ENCODE measurements around the gene ADGRD1. TPM values are rescaled to one million over a fixed set of nuclear protein-coding genes. Genes with fewer than 3 reads are reported as not detected.

ADGRD1 gene
- total RNA-seq, 8 experiments from 2014 or later = 0.67 to 25.2 (median 2.9) TPM

DNA sequence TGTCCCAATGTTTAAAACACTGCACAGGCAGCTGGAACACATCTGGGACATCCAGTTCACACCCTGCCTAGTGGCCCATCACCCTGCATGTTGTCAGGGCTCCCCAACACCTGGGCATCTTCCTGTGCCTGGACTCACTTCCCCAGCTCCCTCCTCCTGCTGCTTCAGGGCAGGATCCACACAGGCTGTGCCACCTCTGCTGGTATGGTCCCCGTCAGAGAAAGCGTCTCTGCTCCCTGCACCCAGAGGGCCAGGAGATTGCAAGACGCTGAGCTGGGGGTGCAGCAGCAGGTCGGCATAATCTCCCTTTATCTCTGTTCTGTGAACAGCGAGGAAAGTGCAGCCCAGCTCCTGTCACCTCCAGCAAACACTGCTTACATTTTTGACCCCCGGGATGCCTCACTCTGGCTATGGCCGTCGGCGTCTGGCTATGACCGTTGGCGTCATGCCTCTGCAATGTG lies 124.3 kb downstream of the ADGRD1 start:
- in situ Hi-C loops (cut with MboI; ENCODE audit: low pct_unique_long_range_greater_than_20kb in 2 of 9, low sequenced_read_pairs in 9 of 9, unreplicated experiment in 9 of 9) = loop anchor here in 1 of 9 experiments (25.0 kb wide), 1 partner anchor 166 kb away; no protein-coding TSS in a partner anchor
- no peak overlapping the region for H3K27ac ChIP-seq
- WGBS, 10 experiments = 60 to 93% (median 84%) methylated on average over 2 to 9 of the region's 11 CpGs; no CpG with 5 or more reads in 4 of the 10 experiments

DNA sequence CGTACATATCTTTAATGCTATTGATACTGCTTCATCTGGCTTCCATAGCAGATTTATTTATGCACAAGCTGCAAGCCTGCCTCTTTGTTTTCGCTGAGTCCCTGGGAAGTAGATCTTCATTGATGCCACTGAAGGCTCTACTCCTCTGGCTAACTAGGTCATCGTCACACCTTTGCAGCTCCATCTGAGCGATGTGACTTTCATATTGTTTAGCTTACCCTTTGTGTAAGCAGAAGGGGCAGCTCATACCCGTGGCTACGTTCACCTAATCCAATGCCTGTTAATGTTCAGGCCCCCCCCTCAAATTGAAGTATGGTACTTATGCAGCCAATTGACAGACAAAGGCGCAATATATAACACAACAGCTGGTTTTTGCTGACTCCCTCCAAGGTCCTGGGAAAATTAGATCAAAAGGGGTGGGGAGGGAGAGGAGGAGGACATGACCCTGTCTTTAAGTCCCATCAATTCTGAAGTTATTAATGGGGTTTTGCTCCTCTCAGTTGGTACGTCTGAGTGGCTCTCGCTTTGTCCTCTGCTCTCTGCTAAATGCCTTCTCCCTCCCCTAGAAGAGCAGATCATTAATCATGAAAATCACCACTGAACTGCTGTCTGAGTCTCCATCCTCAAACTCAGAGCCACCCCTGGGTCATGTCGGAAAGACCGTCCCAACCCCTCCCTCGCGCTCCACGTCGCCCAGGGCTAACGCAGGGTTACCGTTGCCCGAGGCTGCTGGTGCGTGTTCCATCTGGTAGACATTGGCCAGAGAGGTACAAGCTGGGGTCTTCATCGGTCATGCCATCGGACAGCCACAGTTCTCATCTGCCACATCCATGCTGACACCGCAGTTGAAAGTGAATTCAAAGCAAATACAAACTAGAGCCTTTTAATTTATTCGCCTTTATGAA lies 128.8 kb downstream of the ADGRD1 start:
- Histone ChIP-seq H3K27ac (peak overlapping the region; percentile 69 to 76), H3K4me1 (replicated peaks in 1 of 2) (peaks cover 22 to 35% of the 10 kb centered on the region in 2 donors), H3K4me3 (no peak overlapping the region)
- ATAC-seq (replicated peaks in 6 of 8) = peak in 5 of 8 experiments; percentile 86 to 93 (median 91)
- in situ Hi-C loops (cut with MboI; ENCODE audit: low pct_unique_long_range_greater_than_20kb in 2 of 9, low sequenced_read_pairs in 9 of 9, unreplicated experiment in 9 of 9) = loop anchor here in 1 of 9 experiments (25.0 kb wide), 1 partner anchor 170 kb away; no protein-coding TSS in a partner anchor
- 10 to 81% (median 58%) methylated on average over 2 to 19 of the region's 23 CpGs for WGBS, 10 experiments

More for the DNA sequence above, 124.3 kb downstream of the ADGRD1 start:
- Histone ChIP-seq H3K4me1 (replicated peaks in 1 of 2) (peaks cover 26% of the 10 kb centered on the region in 2 donors), H3K4me3 (no peak overlapping the region)
- ATAC-seq (replicated peaks in 6 of 8) = no peak

DNA sequence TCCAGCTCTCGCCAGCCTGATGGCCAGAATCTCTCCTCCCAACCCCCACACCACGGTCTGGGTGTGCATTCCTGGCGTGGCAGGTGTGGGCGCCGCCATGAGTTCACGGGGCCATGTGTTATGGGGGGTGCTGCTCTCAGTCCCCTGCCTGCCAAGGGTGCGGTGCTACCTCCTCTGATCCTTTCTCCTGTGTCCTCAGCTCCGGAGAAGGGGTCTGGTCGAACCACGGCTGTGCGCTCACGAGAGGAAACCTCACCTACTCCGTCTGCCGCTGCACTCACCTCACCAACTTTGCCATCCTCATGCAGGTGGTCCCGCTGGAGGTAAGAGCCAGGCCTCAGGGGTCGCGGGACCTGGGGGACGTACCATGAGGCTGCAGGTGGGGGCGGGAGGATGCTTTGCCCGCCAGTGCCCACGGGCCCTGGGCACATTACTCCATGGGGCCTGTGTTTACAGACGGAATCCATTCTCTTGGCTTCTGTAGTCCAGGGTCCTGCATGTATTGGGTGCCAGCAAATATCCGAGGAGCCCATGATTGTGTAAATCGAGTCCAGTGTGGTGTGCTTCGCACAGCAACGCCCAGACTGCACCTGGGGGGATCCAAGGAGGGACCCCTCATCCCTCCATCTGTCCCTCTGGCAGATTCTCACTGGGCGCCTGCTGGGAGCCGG lies 130.8 kb downstream of the ADGRD1 start:
- Histone ChIP-seq H3K4me3 (no peak overlapping the region), H3K4me1 (replicated peaks in 1 of 2) (peaks cover 22 to 35% of the 10 kb centered on the region in 2 donors), H3K27ac (peak overlapping the region in 1 of 2 donors; percentile 18)
- 40 to 100% (median 84%) methylated on average over 1 to 6 of the region's 28 CpGs; no CpG with 5 or more reads in 2 of the 10 experiments for WGBS, 10 experiments
- ATAC-seq (replicated peaks in 6 of 8) = no peak
- in situ Hi-C loops (cut with MboI; ENCODE audit: low pct_unique_long_range_greater_than_20kb in 2 of 9, low sequenced_read_pairs in 9 of 9, unreplicated experiment in 9 of 9) = loop anchor here in 1 of 9 experiments (25.0 kb wide), 1 partner anchor 172 kb away; no protein-coding TSS in a partner anchor

DNA sequence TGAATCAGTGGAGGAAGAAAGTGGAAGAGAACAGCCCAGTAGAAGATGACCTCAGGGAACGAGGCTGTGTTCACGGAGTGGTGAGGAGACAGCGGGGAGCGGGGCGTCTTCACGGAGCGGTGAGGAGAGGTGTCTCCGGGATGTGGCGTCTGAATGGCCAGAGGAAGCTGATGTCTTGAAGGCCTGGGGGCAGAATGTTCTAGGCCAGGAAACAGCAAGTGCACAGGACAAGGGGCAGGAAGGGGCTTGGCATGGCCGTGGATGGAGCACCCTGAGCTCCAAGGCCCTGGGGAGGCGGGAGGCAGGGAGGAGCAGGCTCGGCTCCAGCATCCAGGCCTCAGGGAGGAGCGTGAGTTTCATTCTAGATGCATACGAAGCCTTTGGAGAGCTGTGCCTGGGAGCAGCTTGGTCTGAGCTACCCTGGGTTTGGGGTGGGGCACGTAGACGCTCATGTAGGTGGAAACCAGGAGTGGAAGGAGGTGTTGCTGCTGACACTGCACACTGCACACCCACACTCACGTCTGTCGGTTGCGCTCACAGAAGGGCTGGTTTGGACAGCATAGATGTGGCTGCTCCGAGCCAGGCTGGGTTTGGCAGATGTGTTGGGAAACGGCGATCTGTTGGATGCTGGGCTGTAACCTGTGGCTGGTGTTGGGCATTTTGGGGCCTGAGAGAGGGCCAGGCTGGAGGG lies 131.6 kb downstream of the ADGRD1 start:
- Histone ChIP-seq H3K4me1 (replicated peaks in 1 of 2) (peaks cover 22 to 35% of the 10 kb centered on the region in 2 donors), H3K4me3 (no peak overlapping the region), H3K27ac (no peak overlapping the region)
- in situ Hi-C loops (cut with MboI; ENCODE audit: low pct_unique_long_range_greater_than_20kb in 2 of 9, low sequenced_read_pairs in 9 of 9, unreplicated experiment in 9 of 9) = loop anchor here in 1 of 9 experiments (25.0 kb wide), 1 partner anchor 173 kb away; no protein-coding TSS in a partner anchor
- ATAC-seq (replicated peaks in 6 of 8) = peak in 1 of 8 experiments; percentile 20
- WGBS, 10 experiments = 60 to 100% (median 85%) methylated on average over 1 to 11 of the region's 22 CpGs; no CpG with 5 or more reads in 3 of the 10 experiments

DNA sequence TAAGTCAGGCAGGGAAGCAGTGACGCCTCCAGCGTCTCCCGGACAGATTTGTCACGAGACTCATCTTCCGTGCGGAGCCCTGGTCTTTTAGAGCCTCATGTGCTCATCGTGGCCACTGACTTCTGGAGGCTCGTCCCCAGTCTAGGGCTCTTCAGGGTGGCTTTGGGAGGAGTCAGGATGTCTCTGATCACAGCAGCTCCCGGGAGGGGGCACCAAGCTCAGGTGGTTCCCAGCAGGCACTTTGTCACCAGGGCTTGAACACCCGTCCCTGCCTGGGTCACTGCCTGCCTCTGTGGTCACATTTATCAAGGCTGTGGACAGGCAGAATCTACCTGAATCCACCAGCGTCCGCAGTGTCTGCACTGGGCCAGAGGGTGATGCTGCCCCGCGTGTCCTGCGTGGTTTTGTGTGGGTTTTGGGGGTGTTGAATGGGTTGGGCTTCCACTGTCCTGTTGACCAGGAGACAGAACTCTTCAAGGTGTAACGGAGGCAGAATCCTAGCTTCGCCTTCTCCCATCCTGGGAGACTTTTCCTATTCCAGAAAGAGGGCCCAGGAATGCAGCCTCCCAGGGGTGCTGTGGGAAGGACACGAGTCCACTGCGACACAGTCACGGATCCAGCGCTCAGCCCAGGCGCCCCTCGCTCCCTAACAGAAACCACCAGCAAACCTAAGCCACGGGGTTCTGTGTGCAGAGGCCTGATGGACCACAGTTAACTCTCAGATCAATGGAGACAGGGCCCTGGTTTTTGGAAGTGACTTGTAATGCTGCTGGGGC lies 132.3 kb downstream of the ADGRD1 start:
- in situ Hi-C loops (cut with MboI; ENCODE audit: low pct_unique_long_range_greater_than_20kb in 2 of 9, low sequenced_read_pairs in 9 of 9, unreplicated experiment in 9 of 9) = loop anchor here in 1 of 9 experiments (25.0 kb wide), 1 partner anchor 174 kb away; no protein-coding TSS in a partner anchor
- Histone ChIP-seq H3K27ac (no peak overlapping the region), H3K4me1 (replicated peaks in 1 of 2) (peaks cover 22 to 35% of the 10 kb centered on the region in 2 donors), H3K4me3 (no peak overlapping the region)
- no peak for ATAC-seq (replicated peaks in 6 of 8)
- WGBS, 10 experiments = 33 to 100% (median 78%) methylated on average over 1 to 11 of the region's 24 CpGs; no CpG with 5 or more reads in 4 of the 10 experiments

DNA sequence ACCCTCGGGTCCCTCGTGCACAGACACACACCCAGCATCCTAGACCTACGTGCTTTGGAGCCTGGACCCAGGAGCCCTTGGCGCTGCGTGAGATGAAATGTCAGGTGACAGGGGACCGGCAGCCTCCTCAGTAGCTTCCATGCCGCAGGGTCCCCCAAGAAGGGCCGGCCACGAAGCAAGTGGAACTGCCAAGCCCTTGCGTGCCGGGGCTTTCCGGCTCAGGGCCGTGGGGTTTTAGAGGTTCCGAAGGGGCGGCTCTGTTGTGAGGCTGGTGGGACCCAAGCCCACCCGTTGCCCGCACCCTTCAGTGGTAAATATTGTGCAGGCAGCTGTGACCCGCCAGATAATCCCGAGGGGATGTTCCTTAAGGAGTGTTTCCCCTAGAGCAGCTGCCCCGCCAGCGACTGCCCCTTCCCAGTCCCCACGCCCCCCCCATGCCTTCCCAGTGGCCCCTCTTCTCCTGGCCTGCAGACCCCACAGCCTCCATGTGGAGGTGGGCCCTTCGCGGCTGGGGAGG lies 133.7 kb downstream of the ADGRD1 start:
- in situ Hi-C loops (cut with MboI; ENCODE audit: low pct_unique_long_range_greater_than_20kb in 2 of 9, low sequenced_read_pairs in 9 of 9, unreplicated experiment in 9 of 9) = loop anchor here in 1 of 9 experiments (25.0 kb wide), 1 partner anchor 175 kb away; no protein-coding TSS in a partner anchor
- Histone ChIP-seq H3K27ac (no peak overlapping the region), H3K4me3 (no peak overlapping the region), H3K4me1 (replicated peaks in 1 of 2) (peaks cover 12 to 23% of the 10 kb centered on the region in 2 donors)
- no peak for ATAC-seq (replicated peaks in 6 of 8)
- 40 to 100% (median 97%) methylated on average over 2 to 6 of the region's 24 CpGs; no CpG with 5 or more reads in 7 of the 10 experiments for WGBS, 10 experiments

DNA sequence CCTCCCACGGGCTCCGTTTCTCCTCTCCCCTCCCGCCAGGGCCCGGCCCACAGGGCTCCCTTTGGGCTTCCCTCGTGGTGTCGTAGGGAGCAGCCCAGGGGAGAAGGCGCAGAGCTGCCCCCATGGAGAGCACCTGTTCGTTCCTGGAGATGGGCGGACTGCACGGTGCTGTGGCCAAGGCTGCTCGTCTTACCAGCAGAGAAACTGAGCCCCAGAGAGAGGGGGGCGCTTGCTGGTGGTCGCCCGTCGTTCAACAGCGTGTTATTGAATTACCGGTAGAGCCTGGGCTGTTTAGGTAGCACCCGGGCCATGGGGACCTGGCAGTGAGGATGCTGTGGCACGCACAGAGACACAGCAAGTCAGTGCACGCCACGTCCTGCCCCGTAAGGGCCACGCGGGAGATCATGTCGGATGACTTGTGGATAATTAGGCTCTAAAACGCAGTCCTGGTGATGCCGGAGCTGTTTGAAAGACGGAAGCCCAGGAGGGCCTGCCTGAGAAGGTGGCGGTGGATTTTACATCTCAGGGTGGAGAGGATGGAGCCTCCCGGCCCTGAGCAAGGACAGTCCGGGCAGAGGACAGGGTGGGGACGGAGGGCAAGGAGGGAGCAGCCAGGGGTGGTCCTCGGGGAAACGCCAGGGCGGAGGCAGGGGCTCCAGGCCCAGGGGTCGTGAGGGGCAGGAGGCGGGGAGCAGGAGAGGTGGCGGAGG lies 134.4 kb downstream of the ADGRD1 start:
- no peak for ATAC-seq (replicated peaks in 6 of 8)
- in situ Hi-C loops (cut with MboI; ENCODE audit: low pct_unique_long_range_greater_than_20kb in 2 of 9, low sequenced_read_pairs in 9 of 9, unreplicated experiment in 9 of 9) = loop anchor here in 1 of 9 experiments (25.0 kb wide), 1 partner anchor 176 kb away; no protein-coding TSS in a partner anchor
- H3K27ac ChIP-seq = no peak overlapping the region
- 71 to 100% (median 95%) methylated on average over 1 to 8 of the region's 38 CpGs; no CpG with 5 or more reads in 7 of the 10 experiments for WGBS, 10 experiments
- H3K4me1 ChIP-seq (replicated peaks in 1 of 2) = peaks cover 6 to 16% of the 10 kb centered on the region in 2 donors
- no peak overlapping the region for H3K4me3 ChIP-seq

DNA sequence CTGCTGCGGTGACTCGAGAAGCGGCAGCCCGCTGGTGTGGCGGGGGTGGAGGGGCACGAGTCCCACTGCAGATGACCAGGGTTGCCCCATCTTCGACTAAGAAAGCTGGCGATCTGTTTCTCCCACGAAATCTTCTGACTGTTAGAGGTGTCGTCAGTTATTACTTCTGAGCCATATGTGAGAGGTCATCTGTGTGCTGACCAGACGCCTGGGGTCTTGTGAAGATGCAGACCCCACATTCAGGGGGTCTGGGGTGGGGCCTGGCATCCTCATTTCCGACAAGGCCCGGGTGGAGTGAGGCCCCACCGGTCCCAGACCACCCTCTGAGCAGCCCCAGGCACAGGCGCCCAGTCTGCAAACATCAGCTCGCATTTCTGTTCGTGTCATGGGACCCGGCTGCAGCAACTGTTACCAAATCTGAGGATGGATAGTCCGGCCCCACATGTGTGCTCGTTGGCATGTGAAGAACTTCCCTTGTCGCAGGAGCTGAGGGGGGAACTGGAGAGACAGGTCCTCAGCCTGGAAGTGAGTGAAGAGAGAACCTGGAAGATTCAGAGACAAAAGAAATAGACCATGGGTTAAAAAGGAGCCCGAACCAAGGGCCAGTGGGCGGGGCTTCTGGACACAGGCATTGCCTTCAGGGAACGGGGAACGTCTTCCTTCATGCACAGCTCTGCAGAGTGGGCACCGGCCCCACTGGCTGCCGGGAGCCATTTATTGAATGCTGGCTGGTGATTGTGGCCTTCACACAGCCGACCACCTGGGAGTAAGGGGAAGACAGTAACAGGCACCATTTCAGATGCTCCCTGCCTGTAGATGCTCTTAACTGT lies 135.2 kb downstream of the ADGRD1 start:
- no peak overlapping the region for H3K4me3 ChIP-seq
- no peak overlapping the region for H3K27ac ChIP-seq
- WGBS, 10 experiments = 40 to 100% (median 90%) methylated on average over 1 to 6 of the region's 28 CpGs; no CpG with 5 or more reads in 5 of the 10 experiments
- peaks cover 0 to 10% of the 10 kb centered on the region in 2 donors for H3K4me1 ChIP-seq (replicated peaks in 1 of 2)
- in situ Hi-C loops (cut with MboI; ENCODE audit: low pct_unique_long_range_greater_than_20kb in 2 of 9, low sequenced_read_pairs in 9 of 9, unreplicated experiment in 9 of 9) = loop anchor here in 1 of 9 experiments (25.0 kb wide), 1 partner anchor 177 kb away; no protein-coding TSS in a partner anchor
- ATAC-seq (replicated peaks in 6 of 8) = no peak

DNA sequence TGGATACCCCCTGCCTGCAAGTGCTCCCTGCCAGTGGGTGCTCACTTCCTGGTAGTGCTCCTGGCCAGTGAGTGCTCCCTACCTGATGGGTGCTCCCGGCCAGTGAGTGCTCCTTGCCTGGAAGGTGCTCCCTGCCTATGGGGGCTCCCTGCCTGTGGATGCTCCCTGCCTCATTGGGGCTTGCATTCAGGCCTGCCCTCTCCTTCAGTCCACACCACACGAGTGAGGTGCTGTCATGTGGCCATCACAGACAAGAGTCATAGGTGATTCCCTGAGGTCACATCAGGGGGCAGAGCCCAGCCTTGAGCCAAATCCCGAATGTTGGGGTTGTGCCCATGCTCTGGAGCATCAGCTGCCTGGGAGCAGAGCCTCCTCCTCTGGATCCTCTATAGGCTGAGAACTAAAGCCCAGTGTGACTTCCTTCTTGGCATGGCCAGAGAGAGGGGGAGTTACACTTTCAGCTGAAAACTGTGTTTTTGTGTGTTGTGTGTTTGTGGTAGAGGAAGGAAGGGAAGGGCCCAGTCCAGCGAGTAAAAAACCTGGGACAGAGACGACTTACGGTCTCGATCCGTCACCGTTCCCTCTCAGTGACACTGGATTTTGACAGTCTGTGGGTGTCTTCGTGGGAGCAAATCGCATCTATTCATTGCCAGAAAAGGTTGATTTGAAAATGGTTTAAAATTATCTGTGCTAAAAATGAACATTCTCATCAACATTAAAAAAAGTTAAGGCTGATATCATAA lies 136.0 kb downstream of the ADGRD1 start:
- in situ Hi-C loops (cut with MboI; ENCODE audit: low pct_unique_long_range_greater_than_20kb in 2 of 9, low sequenced_read_pairs in 9 of 9, unreplicated experiment in 9 of 9) = loop anchor here in 1 of 9 experiments (25.0 kb wide), 1 partner anchor 177 kb away; no protein-coding TSS in a partner anchor
- no peak for ATAC-seq (replicated peaks in 6 of 8)
- WGBS, 10 experiments = 60 to 100% (median 82%) methylated on average over 1 to 8 of the region's 11 CpGs; no CpG with 5 or more reads in 3 of the 10 experiments
- Histone ChIP-seq H3K27ac (no peak overlapping the region), H3K4me1 (replicated peaks in 1 of 2) (peaks cover 0 to 7% of the 10 kb centered on the region in 2 donors), H3K4me3 (no peak overlapping the region)
